HG03103 (cell line): ENCODE data around the gene PDE12.

Experiments used
- ATAC-seq: cut with Tn5 transposase; IDR thresholded peaks from one replicate; pipeline ENCODE4 v1.9.1; 2021; ENCODE audit warnings: low read depth; ENCODE audit not compliant: unreplicated experiment

Gene PDE12

DNA sequence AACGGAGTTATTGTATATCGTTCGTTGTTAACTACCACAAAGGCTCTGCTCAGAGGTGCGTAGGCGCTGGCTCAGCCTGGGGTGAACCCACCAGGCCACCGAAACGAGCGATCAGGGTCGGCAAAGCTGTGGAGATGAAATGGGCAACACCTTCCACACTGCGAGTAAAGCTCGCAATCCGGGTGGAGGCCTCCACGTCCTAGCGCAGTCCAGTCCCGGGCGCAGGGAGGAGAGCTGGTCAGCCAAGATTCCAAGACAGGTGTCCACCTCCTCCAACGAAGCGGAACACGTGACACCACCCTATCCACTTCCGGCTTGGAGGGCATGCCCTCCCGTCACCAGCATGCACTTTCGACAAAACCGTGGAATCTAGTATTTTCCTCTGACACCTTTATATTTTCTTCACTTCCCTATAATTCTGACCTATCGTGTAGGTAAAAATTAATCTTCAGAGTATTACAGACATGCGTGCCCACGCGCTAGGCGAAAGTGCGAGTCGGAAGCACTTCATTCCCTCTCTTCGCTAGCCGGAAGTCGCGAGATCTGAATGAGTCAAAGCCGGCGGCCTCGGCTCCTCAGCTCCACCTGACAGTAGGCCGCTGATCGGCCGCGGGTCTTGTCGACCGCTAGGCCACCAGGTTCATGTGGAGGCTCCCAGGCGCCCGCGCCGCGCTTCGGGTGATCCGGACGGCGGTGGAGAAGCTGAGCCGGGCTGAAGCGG, at the start of gene PDE12:
PDE12 (plus strand) TSS at position 537 of the 721 bp plus-strand sequence; CDS start at position 643, 106 bp downstream.
- ATAC-seq, result peak; percentile 71

- ATAC-seq, result no peak
Observed at GRCh38 chr3:57512166-57512565, 43.9 kb upstream of the PDE12 start.

DNA sequence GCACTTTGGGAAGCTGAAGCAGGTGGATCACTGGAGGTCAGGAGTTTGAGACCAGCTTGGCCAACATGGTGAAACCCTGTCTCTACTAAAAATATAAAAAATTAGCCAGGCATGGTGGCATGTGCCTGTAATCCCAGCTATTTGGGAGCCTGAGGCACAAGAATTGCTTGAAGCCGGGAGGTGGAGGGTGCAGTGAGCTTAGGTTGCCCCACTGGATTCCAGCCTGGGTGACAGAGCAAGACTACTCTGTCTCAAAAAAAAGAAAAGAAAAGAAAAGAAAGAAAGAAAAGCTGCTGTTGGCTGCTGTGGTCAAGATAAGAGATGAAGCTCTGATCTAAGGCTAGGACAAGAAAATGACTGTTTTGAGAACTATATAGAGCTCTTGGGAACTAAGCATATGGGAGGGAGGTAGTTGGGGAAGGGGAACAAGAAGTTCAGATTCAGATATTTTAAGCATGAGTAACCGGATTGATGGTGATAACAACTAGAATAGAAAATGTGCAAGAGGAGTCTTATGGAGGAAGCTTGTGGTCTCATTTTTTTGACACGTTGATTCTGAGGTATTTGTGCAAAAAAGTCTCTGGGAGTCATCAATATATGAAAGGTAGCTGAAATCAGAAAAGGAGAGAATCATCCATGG, 37.7 kb upstream of the PDE12 start:
- ATAC-seq, result no peak

DNA sequence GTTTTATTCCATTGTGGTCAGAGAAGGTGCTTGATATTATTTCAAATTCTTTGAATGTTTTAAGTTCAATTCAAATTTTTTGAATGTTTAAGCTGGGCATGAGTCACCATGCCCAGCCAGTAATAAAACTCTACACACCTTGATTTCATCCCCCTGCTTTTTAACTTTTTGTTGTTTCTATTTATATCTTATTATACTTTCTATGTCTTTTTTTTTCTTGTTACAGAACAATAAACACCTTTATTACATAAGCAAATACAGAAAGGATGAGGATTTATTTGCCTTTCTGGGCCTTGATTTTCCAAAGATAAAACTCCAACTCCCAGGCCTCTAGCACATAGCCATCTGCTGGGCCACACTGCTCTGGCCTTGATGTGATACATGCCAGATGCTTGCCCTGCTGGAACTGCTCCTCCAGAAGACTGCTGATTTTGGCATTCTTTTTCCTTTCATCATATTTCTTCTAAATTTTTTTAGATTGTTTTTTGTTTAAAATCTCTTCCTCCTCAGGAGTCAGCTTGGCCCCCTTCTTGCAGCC, 25.9 kb upstream of the PDE12 start:
- no peak for ATAC-seq

- ATAC-seq, result no peak
Observed at GRCh38 chr3:57538465-57538864, 17.6 kb upstream of the PDE12 start.

- no peak for ATAC-seq
Observed at GRCh38 chr3:57544181-57545125, 11.6 kb upstream of the PDE12 start, which contains the start of gene DNAH12. Gene DNAH12, minus strand, starts transcription at chr3:57544344. Its CDS starts 1,474 bp downstream, at chr3:57542870.

GRCh38 chr3:57545636-57546268, 10.3 kb upstream of the PDE12 start:
- ATAC-seq, result no peak

DNA sequence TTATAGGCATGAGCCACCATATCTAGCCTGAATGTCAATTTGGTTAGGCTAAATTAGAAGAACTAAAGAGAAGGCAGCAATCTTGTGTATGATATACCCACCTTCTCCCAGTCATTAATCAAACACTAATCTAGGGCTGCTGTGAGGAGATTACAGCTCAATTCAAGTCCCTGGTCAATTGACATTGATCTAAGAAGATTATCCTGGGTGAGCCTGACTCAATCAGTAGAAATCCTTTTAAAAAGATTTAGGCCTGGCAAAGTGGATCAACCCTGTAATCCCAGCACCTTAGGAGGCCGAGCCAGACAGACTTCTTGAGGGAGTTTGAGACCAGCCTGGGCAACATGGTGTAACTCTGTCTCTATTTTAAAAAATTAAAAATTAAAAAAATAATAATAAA, 9.5 kb upstream of the PDE12 start:
- ATAC-seq, result no peak

DNA sequence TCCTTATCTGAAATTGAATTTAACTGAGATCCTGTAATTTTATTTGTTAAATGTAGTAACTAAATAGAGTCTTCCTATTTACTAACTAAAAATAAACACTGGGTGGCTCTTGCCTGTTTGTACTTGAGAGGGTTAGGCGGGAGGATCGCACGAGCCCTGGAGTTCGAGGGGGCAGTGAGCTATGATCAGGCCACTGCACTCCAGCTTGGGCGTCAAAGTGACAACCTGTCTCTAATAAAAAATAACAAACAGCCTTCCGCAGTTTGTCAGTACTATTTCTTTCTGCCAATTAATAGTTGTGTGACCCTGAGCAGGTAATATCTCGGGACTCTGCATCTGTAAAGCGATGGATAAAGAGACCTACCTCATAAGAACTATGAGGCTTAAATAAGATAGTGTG, 768 bp upstream of the PDE12 start:
- no peak for ATAC-seq

GRCh38 chr3:57556459-57557084, 498 bp downstream of the PDE12 start:
- peak; percentile 21 for ATAC-seq

DNA sequence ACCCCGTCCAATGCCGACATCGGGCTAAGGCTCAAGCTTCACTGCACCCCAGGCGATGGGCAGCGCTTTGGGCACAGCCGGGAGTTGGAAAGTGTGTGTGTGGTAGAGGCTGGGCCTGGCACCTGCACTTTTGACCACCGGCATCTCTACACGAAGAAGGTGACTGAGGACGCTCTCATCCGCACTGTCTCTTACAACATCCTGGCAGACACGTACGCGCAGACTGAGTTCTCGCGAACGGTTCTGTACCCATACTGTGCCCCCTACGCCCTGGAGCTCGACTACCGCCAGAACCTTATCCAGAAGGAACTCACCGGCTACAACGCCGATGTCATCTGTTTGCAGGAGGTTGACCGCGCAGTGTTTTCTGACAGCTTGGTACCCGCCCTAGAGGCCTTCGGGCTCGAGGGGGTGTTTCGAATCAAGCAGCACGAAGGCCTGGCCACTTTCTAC, 1.0 kb downstream of the PDE12 start:
- no peak for ATAC-seq

- ATAC-seq, result no peak
Observed at GRCh38 chr3:57559526-57559925, 3.5 kb downstream of the PDE12 start.

GRCh38 chr3:57569859-57570450, 13.9 kb downstream of the PDE12 start:
- no peak for ATAC-seq

DNA sequence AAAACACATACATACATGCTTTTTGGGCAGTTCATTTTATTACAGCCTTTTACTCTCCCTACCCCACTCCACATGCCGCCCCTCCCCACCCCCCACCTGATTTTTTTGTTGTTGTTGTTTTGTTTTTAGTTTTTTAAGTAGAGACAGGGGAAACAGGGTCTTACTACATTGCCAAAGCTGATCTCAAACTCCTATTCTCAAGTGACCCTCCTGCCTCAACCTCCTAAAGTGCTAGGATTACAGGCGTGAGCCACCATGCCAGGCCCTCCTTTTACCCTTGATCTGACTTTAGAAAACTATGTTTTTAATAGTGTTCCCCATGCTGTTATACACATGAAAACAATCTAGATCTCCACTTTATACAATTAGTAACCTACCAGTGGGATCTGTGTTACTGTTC, 14.8 kb downstream of the PDE12 start:
- no peak for ATAC-seq

- ATAC-seq, result no peak
Observed at GRCh38 chr3:57572096-57572495, 16.0 kb downstream of the PDE12 start.

DNA sequence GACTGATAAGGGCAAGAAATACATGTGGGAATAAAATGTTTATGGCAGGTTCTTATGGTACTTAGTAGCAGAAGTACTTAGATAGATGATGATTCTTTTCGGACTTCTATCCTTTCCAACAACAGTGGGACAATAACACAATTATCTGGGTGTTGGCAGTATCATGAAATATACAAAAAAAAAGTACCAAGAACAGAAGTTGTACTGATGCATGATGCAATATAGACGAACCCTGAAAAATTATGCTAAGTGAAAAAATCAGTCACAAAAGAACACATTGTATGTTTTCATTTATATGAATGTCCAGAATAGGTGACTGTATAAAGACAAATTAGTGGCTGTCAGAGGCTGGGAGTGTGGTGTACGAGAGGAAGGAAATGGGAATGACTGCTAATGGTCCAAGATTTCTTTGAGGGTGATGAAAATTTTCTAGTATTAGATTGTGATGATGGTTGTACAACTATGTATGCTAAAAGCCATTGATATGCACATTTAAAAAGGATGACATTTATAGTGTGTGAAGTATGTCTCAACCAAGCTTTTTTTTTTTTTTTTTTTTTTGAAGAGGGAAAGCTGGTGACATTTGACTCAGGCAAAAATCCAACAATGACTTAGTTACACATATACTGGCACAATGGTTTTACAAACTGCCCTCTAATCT, 20.0 kb downstream of the PDE12 start:
- ATAC-seq, result no peak

- ATAC-seq, result no peak
Observed at GRCh38 chr3:57577801-57578200, 21.7 kb downstream of the PDE12 start.

DNA sequence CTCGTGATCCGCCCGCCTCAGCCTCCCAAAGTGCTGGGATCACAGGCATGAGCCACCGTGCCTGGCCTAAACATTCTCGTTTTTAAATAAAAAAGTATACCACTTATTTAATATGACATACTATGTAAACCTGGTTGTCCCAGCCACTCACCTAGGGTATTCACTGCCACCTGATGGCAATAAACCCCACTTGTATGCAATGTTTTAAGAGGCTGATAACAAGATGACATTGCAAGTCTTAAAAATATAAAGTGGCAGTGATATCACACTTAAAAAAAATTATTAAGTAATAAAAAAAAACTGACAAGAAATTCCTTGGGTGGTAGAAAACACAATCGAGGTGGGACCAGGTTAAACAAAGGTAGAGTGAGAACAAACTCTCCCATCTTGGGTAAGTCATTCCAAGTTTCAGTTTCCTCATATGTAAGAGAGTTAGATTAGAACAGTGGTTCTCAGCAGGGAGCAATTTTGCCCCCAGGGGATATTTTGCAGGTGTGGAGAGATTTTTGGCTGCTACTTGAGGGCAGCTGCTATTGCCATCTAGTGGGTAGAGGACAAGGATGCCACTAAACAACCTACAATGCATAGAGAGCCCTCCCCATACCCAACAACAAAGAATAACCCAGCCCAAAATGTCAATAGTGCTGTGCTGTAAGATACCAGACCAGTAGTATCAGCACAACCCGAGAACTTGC, 26.5 kb downstream of the PDE12 start:
- no peak for ATAC-seq
